ENCODE data around the gene NKX2-4.

NKX2-4 gene

DNA sequence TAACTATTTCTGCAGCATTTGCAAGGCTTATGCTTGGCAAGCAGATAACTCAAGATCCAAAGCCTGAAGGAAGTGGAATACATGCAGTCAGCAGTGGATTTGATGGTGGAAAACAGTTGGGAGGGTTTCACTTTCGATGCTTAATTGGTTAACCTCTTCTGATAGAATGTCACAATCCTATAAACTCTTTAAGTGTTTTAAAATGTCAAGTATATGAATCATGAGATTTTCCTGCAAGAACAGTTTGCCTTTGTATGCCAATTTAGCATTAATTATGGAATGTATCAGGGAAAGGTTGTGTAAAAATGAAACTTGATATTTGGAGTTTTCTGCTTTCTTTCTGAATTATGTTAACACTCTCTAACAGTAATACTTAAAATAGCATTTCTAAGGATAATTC is 36.6 kb downstream of the NKX2-4 start:
- DNase-seq = no peak

DNA sequence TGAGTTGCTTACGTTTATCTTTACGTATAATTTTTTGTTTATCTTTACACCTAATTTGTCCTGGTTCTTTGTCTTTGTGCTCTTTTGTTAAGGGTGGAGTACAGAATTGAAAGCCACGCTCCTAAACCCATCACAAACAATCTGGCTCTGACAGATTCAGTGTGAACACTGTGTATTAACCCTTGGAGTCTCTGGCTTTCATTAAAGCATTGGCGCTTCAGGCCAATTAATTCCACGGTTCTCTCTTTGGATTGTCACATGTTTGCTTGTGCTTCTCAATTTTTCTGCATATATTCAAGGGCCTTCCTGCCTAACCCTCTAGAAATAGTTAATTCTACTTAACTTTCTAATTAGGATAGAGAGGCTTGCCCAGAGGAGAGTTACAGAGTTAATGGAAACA is 38.6 kb downstream of the NKX2-4 start:
- DNase-seq = no peak
- TF ChIP-seq POLR2A (IDR thresholded peaks at IDR 0.05; ENCODE audit: low read length) = no peak
- no peak for TF ChIP-seq GATA1 (IDR thresholded peaks at IDR 0.05; ENCODE audit: low read depth, low read length)

More for the DNA sequence above, 36.6 kb downstream of the NKX2-4 start:
- TF ChIP-seq GATA1 (IDR thresholded peaks at IDR 0.05; ENCODE audit: low read depth, low read length) = no peak
- TF ChIP-seq POLR2A (IDR thresholded peaks at IDR 0.05; ENCODE audit: low read length) = no peak

DNA sequence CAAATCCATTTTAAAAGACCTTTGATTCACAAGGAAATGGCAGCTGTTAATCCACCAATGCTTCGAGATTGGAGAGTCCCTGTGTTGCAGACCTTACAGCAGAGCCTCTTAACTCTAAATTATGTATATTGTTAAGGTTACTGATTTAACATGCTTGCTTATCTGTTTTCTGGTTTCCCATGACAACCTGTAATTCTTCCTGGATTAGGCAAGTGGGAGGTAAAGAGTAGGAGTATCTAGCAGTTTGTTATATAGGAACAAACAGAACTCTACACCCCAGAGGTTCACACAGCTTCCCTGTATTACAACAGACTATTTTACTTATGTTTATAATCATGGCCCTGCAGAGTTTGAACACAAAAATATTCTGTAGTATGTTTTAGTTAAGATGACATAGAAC is 39.5 kb downstream of the NKX2-4 start:
- DNase-seq = no peak
- TF ChIP-seq GATA1 (IDR thresholded peaks at IDR 0.05; ENCODE audit: low read depth, low read length) = no peak
- TF ChIP-seq POLR2A (IDR thresholded peaks at IDR 0.05; ENCODE audit: low read length) = no peak

GRCh38 chr20:21356386-21356785 is 40.9 kb downstream of the NKX2-4 start:
- DNase-seq = no peak
- no peak for TF ChIP-seq POLR2A (IDR thresholded peaks at IDR 0.05; ENCODE audit: low read length)

- no peak for DNase-seq
- no peak for TF ChIP-seq POLR2A (IDR thresholded peaks at IDR 0.05; ENCODE audit: low read length)
- no peak for TF ChIP-seq GATA1 (IDR thresholded peaks at IDR 0.05; ENCODE audit: low read depth, low read length)
These were observed 41.3 kb downstream of the NKX2-4 start for GRCh38 chr20:21355981-21356380.

GRCh38 chr20:21353236-21353635 is 44.1 kb downstream of the NKX2-4 start:
- no peak for DNase-seq
- TF ChIP-seq GATA1 (IDR thresholded peaks at IDR 0.05; ENCODE audit: low read depth, low read length) (no peak), POLR2A (IDR thresholded peaks at IDR 0.05; ENCODE audit: low read length) (no peak)

- no peak for DNase-seq
- TF ChIP-seq POLR2A (IDR thresholded peaks at IDR 0.05; ENCODE audit: low read length) (no peak), GATA1 (IDR thresholded peaks at IDR 0.05; ENCODE audit: low read depth, low read length) (no peak)
These were observed 44.6 kb downstream of the NKX2-4 start for GRCh38 chr20:21352703-21353102.

All from erythroblast (primary cell).